ENCODE measurements around the gene EPHA6. TPM values are rescaled to one million over a fixed set of nuclear protein-coding genes. Genes with fewer than 3 reads are reported as not detected.

The EPHA6 gene
- total RNA-seq, 1 donor from 2014 or later = not detected

GRCh38 chr3:97670952-97671351 is 856.6 kb downstream of the EPHA6 start:
- Mint-ChIP-seq H3K4me1 (ENCODE audit: low read depth) (no peaks in the 10 kb centered on the region), H3K36me3 (ENCODE audit: low read depth) (no peaks in the 10 kb centered on the region), H3K4me3 (no peak overlapping the region), H3K27ac (no peak overlapping the region), H3K9me3 (no peaks in the 10 kb centered on the region), H3K27me3 (ENCODE audit: insufficient read depth) (peaks cover 4% of the 10 kb centered on the region)
- intact Hi-C loops (cut with micrococcal nuclease) = no loop called here
- no peak for DNase-seq (ENCODE audit: low spot score)

- no peaks in the 10 kb centered on the region for H3K9me3 Mint-ChIP-seq
- no peak for DNase-seq (ENCODE audit: low spot score)
- intact Hi-C loops (cut with micrococcal nuclease) = no loop called here
- no peak overlapping the region for H3K27ac Mint-ChIP-seq
- H3K4me1 Mint-ChIP-seq (ENCODE audit: low read depth) = no peaks in the 10 kb centered on the region
- H3K4me3 Mint-ChIP-seq = no peak overlapping the region
- H3K36me3 Mint-ChIP-seq (ENCODE audit: low read depth) = no peaks in the 10 kb centered on the region
- peaks cover 4% of the 10 kb centered on the region for H3K27me3 Mint-ChIP-seq (ENCODE audit: insufficient read depth)
Measured at GRCh38 chr3:97673357-97673997, 859.1 kb downstream of the EPHA6 start.

GRCh38 chr3:97674461-97674860 is 860.1 kb downstream of the EPHA6 start:
- no peak for DNase-seq (ENCODE audit: low spot score)
- intact Hi-C loops (cut with micrococcal nuclease) = no loop called here
- H3K4me1 Mint-ChIP-seq (ENCODE audit: low read depth) = no peaks in the 10 kb centered on the region
- no peaks in the 10 kb centered on the region for H3K9me3 Mint-ChIP-seq
- H3K27ac Mint-ChIP-seq = no peak overlapping the region
- H3K36me3 Mint-ChIP-seq (ENCODE audit: low read depth) = no peaks in the 10 kb centered on the region
- peaks cover 4% of the 10 kb centered on the region for H3K27me3 Mint-ChIP-seq (ENCODE audit: insufficient read depth)
- H3K4me3 Mint-ChIP-seq = no peak overlapping the region

GRCh38 chr3:97680210-97680609 is 865.8 kb downstream of the EPHA6 start:
- no peaks in the 10 kb centered on the region for H3K36me3 Mint-ChIP-seq (ENCODE audit: low read depth)

GRCh38 chr3:97680696-97681095 is 866.3 kb downstream of the EPHA6 start:
- DNase-seq (ENCODE audit: low spot score) = no peak
- no peaks in the 10 kb centered on the region for H3K36me3 Mint-ChIP-seq (ENCODE audit: low read depth)
- intact Hi-C loops (cut with micrococcal nuclease) = no loop called here
- no peaks in the 10 kb centered on the region for H3K27me3 Mint-ChIP-seq (ENCODE audit: insufficient read depth)
- H3K4me1 Mint-ChIP-seq (ENCODE audit: low read depth) = no peaks in the 10 kb centered on the region
- no peaks in the 10 kb centered on the region for H3K9me3 Mint-ChIP-seq
- no peak overlapping the region for H3K27ac Mint-ChIP-seq
- H3K4me3 Mint-ChIP-seq = no peak overlapping the region

More at GRCh38 chr3:97680210-97680609, 865.8 kb downstream of the EPHA6 start:
- Mint-ChIP-seq H3K9me3 (no peaks in the 10 kb centered on the region), H3K4me3 (no peak overlapping the region), H3K27me3 (ENCODE audit: insufficient read depth) (no peaks in the 10 kb centered on the region), H3K4me1 (ENCODE audit: low read depth) (no peaks in the 10 kb centered on the region), H3K27ac (no peak overlapping the region)
- intact Hi-C loops (cut with micrococcal nuclease) = no loop called here
- DNase-seq (ENCODE audit: low spot score) = no peak

- Mint-ChIP-seq H3K27ac (no peak overlapping the region), H3K9me3 (no peaks in the 10 kb centered on the region), H3K4me1 (ENCODE audit: low read depth) (no peaks in the 10 kb centered on the region), H3K27me3 (ENCODE audit: insufficient read depth) (no peaks in the 10 kb centered on the region), H3K36me3 (ENCODE audit: low read depth) (no peaks in the 10 kb centered on the region), H3K4me3 (no peak overlapping the region)
- DNase-seq (ENCODE audit: low spot score) = no peak
- intact Hi-C loops (cut with micrococcal nuclease) = no loop called here
Measured at GRCh38 chr3:97684490-97684889, 870.1 kb downstream of the EPHA6 start.

GRCh38 chr3:97686258-97686657 is 871.9 kb downstream of the EPHA6 start:
- Mint-ChIP-seq H3K27ac (no peak overlapping the region), H3K4me3 (no peak overlapping the region)

GRCh38 chr3:97687734-97688133 is 873.3 kb downstream of the EPHA6 start:
- H3K27me3 Mint-ChIP-seq (ENCODE audit: insufficient read depth) = peaks cover 7% of the 10 kb centered on the region
- no peaks in the 10 kb centered on the region for H3K36me3 Mint-ChIP-seq (ENCODE audit: low read depth)
- no peaks in the 10 kb centered on the region for H3K4me1 Mint-ChIP-seq (ENCODE audit: low read depth)
- H3K4me3 Mint-ChIP-seq = no peak overlapping the region
- H3K27ac Mint-ChIP-seq = no peak overlapping the region
- H3K9me3 Mint-ChIP-seq = no peaks in the 10 kb centered on the region
- intact Hi-C loops (cut with micrococcal nuclease) = no loop called here
- no peak for DNase-seq (ENCODE audit: low spot score)

More at GRCh38 chr3:97686258-97686657, 871.9 kb downstream of the EPHA6 start:
- peaks cover 2% of the 10 kb centered on the region for H3K27me3 Mint-ChIP-seq (ENCODE audit: insufficient read depth)
- no peaks in the 10 kb centered on the region for H3K4me1 Mint-ChIP-seq (ENCODE audit: low read depth)
- no peaks in the 10 kb centered on the region for H3K36me3 Mint-ChIP-seq (ENCODE audit: low read depth)
- no peaks in the 10 kb centered on the region for H3K9me3 Mint-ChIP-seq
- intact Hi-C loops (cut with micrococcal nuclease) = no loop called here
- no peak for DNase-seq (ENCODE audit: low spot score)

- no peaks in the 10 kb centered on the region for H3K4me1 Mint-ChIP-seq (ENCODE audit: low read depth)
- no peak overlapping the region for H3K4me3 Mint-ChIP-seq
- intact Hi-C loops (cut with micrococcal nuclease) = no loop called here
- no peaks in the 10 kb centered on the region for H3K9me3 Mint-ChIP-seq
- H3K36me3 Mint-ChIP-seq (ENCODE audit: low read depth) = no peaks in the 10 kb centered on the region
- DNase-seq (ENCODE audit: low spot score) = no peak
- no peak overlapping the region for H3K27ac Mint-ChIP-seq
- peaks cover 8% of the 10 kb centered on the region for H3K27me3 Mint-ChIP-seq (ENCODE audit: insufficient read depth)
Measured at GRCh38 chr3:97689111-97689510, 874.7 kb downstream of the EPHA6 start.

GRCh38 chr3:97689962-97690361 is 875.6 kb downstream of the EPHA6 start:
- Mint-ChIP-seq H3K27me3 (ENCODE audit: insufficient read depth) (peaks cover 8% of the 10 kb centered on the region), H3K4me1 (ENCODE audit: low read depth) (no peaks in the 10 kb centered on the region), H3K36me3 (ENCODE audit: low read depth) (no peaks in the 10 kb centered on the region), H3K9me3 (no peaks in the 10 kb centered on the region), H3K4me3 (no peak overlapping the region), H3K27ac (no peak overlapping the region)
- intact Hi-C loops (cut with micrococcal nuclease) = no loop called here
- DNase-seq (ENCODE audit: low spot score) = no peak

GRCh38 chr3:97691354-97691753 is 877.0 kb downstream of the EPHA6 start:
- Mint-ChIP-seq H3K36me3 (ENCODE audit: low read depth) (no peaks in the 10 kb centered on the region), H3K27ac (no peak overlapping the region), H3K9me3 (no peaks in the 10 kb centered on the region), H3K27me3 (ENCODE audit: insufficient read depth) (peaks cover 8% of the 10 kb centered on the region), H3K4me3 (no peak overlapping the region), H3K4me1 (ENCODE audit: low read depth) (no peaks in the 10 kb centered on the region)
- DNase-seq (ENCODE audit: low spot score) = no peak
- intact Hi-C loops (cut with micrococcal nuclease) = no loop called here

GRCh38 chr3:97692389-97692788 is 878.0 kb downstream of the EPHA6 start:
- intact Hi-C loops (cut with micrococcal nuclease) = no loop called here
- no peak overlapping the region for H3K27ac Mint-ChIP-seq
- peaks cover 8% of the 10 kb centered on the region for H3K27me3 Mint-ChIP-seq (ENCODE audit: insufficient read depth)
- H3K4me1 Mint-ChIP-seq (ENCODE audit: low read depth) = no peaks in the 10 kb centered on the region
- no peaks in the 10 kb centered on the region for H3K36me3 Mint-ChIP-seq (ENCODE audit: low read depth)
- H3K4me3 Mint-ChIP-seq = no peak overlapping the region
- H3K9me3 Mint-ChIP-seq = no peaks in the 10 kb centered on the region
- no peak for DNase-seq (ENCODE audit: low spot score)

GRCh38 chr3:97692831-97693230 is 878.4 kb downstream of the EPHA6 start:
- no peak for DNase-seq (ENCODE audit: low spot score)
- Mint-ChIP-seq H3K27ac (no peak overlapping the region), H3K4me3 (no peak overlapping the region), H3K36me3 (ENCODE audit: low read depth) (no peaks in the 10 kb centered on the region), H3K9me3 (no peaks in the 10 kb centered on the region), H3K27me3 (ENCODE audit: insufficient read depth) (peaks cover 8% of the 10 kb centered on the region), H3K4me1 (ENCODE audit: low read depth) (no peaks in the 10 kb centered on the region)
- intact Hi-C loops (cut with micrococcal nuclease) = no loop called here

GRCh38 chr3:97694876-97695275 is 880.5 kb downstream of the EPHA6 start:
- Mint-ChIP-seq H3K27ac (no peak overlapping the region), H3K27me3 (ENCODE audit: insufficient read depth) (peaks cover 8% of the 10 kb centered on the region), H3K4me3 (no peak overlapping the region), H3K36me3 (ENCODE audit: low read depth) (no peaks in the 10 kb centered on the region), H3K9me3 (no peaks in the 10 kb centered on the region), H3K4me1 (ENCODE audit: low read depth) (no peaks in the 10 kb centered on the region)
- no peak for DNase-seq (ENCODE audit: low spot score)
- intact Hi-C loops (cut with micrococcal nuclease) = no loop called here

Measured in activated T-helper 1 cell treated with anti-CD3 and anti-CD28 coated beads, Interleukin-12 subunit alpha, Interleukin-12 subunit beta, Interleukin-2, Interleukin-4 antibody, amounts not matched to agents 30 ng/mL and 10 ng/mL and 1 ng/mL, durations not matched to agents 14 hours and 24 hours and 36 hours (primary cell).